H9 (cell line): ENCODE data around the gene COA6. TPM values are rescaled to one million over a fixed set of nuclear protein-coding genes. Genes with fewer than 3 reads are reported as not detected.

Source experiments
- DNase-seq: peaks from one replicate; pipeline ENCODE4 v3.0.0-alpha.2; 2017
- H2AFZ ChIP-seq: one replicate; pipeline ENCODE4 v1.6.1; 2013; ENCODE audit warnings: mild to moderate bottlenecking, low read length, control low read depth, moderate library complexity
- H2AK5ac ChIP-seq: 2 replicates; pipeline ENCODE4 v1.6.1; 2013; ENCODE audit warnings: low read length, control low read depth, mixed read lengths; ENCODE audit not compliant: insufficient read length
- H2BK120ac ChIP-seq: one replicate; pipeline ENCODE4 v1.6.1; 2013; ENCODE audit warnings: low read depth, mild to moderate bottlenecking, low read length, control low read depth, inconsistent platforms; ENCODE audit not compliant: poor library complexity, severe bottlenecking
- H2BK12ac ChIP-seq: 2 replicates; pipeline ENCODE4 v1.6.1; 2013; ENCODE audit warnings: low read length, control low read depth, mixed read lengths, low read depth; ENCODE audit not compliant: insufficient read length
- H2BK15ac ChIP-seq: 2 replicates; pipeline ENCODE4 v1.6.1; 2013; ENCODE audit warnings: low read depth, low read length, control low read depth
- H2BK20ac ChIP-seq: one replicate; pipeline ENCODE4 v1.6.1; 2013; ENCODE audit warnings: low read depth, mild to moderate bottlenecking, low read length, control low read depth, inconsistent platforms; ENCODE audit not compliant: poor library complexity, severe bottlenecking
- H2BK5ac ChIP-seq: 2 replicates; pipeline ENCODE4 v1.6.1; 2013; ENCODE audit warnings: low read length, control low read depth, mixed read lengths; ENCODE audit not compliant: insufficient read length
- H3K14ac ChIP-seq: 2 replicates; pipeline ENCODE4 v1.6.1; 2013; ENCODE audit warnings: low read length, control low read depth; ENCODE audit not compliant: insufficient read depth
- H3K18ac ChIP-seq: 2 replicates; pipeline ENCODE4 v1.6.1; 2013; ENCODE audit warnings: low read depth, mild to moderate bottlenecking, mixed read lengths, low read length, control low read depth; ENCODE audit not compliant: insufficient read length
- H3K23ac ChIP-seq: 2 replicates; pipeline ENCODE4 v1.6.1; 2013; ENCODE audit warnings: low read length, control low read depth, mixed read lengths, low read depth; ENCODE audit not compliant: insufficient read length
- H3K23me2 ChIP-seq: 2 replicates; pipeline ENCODE4 v1.6.1; 2013; ENCODE audit warnings: low read depth, mild to moderate bottlenecking, mixed read lengths, low read length, control low read depth; ENCODE audit not compliant: insufficient read length, poor library complexity, severe bottlenecking
- H3K27ac ChIP-seq: 2 replicates; pipeline ENCODE4 v1.5.1; 2013; ENCODE audit warnings: low read length, control low read depth, mixed read lengths, low read depth; ENCODE audit not compliant: insufficient read length
- H3K27me3 ChIP-seq: 2 replicates; pipeline ENCODE4 v1.6.1; 2013; ENCODE audit warnings: low read length, control low read depth, inconsistent platforms; ENCODE audit not compliant: insufficient read depth
- H3K4ac ChIP-seq: 2 replicates; pipeline ENCODE4 v1.6.1; 2013; ENCODE audit warnings: low read depth, mild to moderate bottlenecking, control low read depth, inconsistent platforms, low read length, moderate library complexity
- H3K4me1 ChIP-seq: 2 replicates; pipeline ENCODE4 v1.6.1; 2013; ENCODE audit warnings: low read length, control low read depth, inconsistent platforms; ENCODE audit not compliant: insufficient read depth
- H3K4me2 ChIP-seq: 2 replicates; pipeline ENCODE4 v1.6.1; 2013; ENCODE audit warnings: low read length, control low read depth, mixed read lengths; ENCODE audit not compliant: insufficient read length, insufficient read depth
- H3K56ac ChIP-seq: 2 replicates; pipeline ENCODE4 v1.6.1; 2013; ENCODE audit warnings: low read depth, mild to moderate bottlenecking, mixed read lengths, low read length, control low read depth; ENCODE audit not compliant: insufficient read length
- H3K79me1 ChIP-seq: 2 replicates; pipeline ENCODE4 v1.6.1; 2013; ENCODE audit warnings: low read depth, mild to moderate bottlenecking, moderate library complexity, low read length, control low read depth, inconsistent platforms; ENCODE audit not compliant: insufficient read depth, poor library complexity, severe bottlenecking
- H3K79me2 ChIP-seq: 2 replicates; pipeline ENCODE4 v1.6.1; 2013; ENCODE audit warnings: low read length, control low read depth, inconsistent platforms; ENCODE audit not compliant: insufficient read depth
- H3K9ac ChIP-seq: 2 replicates; pipeline ENCODE4 v1.6.1; 2013; ENCODE audit warnings: low read length, control low read depth, mixed read lengths; ENCODE audit not compliant: insufficient read length; ENCODE audit errors: extremely low read depth
- H3K9me3 ChIP-seq: one replicate; pipeline ENCODE4 v1.6.1; 2013; ENCODE audit warnings: low read depth, low read length, inconsistent platforms; ENCODE audit not compliant: control insufficient read depth
- H3T11ph ChIP-seq: one replicate; pipeline ENCODE4 v1.6.1; 2013; ENCODE audit warnings: mild to moderate bottlenecking, low read length, control low read depth, inconsistent platforms
- H4K20me1 ChIP-seq: one replicate; pipeline ENCODE4 v1.6.1; 2013; ENCODE audit not compliant: control insufficient read depth, insufficient read length, insufficient read depth
- H4K5ac ChIP-seq: 2 replicates; pipeline ENCODE4 v1.6.1; 2013; ENCODE audit warnings: low read depth, mild to moderate bottlenecking, mixed read lengths, low read length, control low read depth; ENCODE audit not compliant: insufficient read length
- H4K8ac ChIP-seq: replicated peaks from 2 replicates; pipeline ENCODE4 v1.6.1; 2013; ENCODE audit warnings: low read length, control low read depth, mixed read lengths, low read depth; ENCODE audit not compliant: insufficient read length
- H4K91ac ChIP-seq: 2 replicates; pipeline ENCODE4 v1.6.1; 2013; ENCODE audit warnings: low read depth, mild to moderate bottlenecking, moderate library complexity, mixed read lengths, low read length, control low read depth; ENCODE audit not compliant: insufficient read length
- H3K27ac Mint-ChIP-seq, 3 experiments: 2 replicates in 2 of 3; 3 replicates in 1 of 3; pipeline ENCODE4 v1.8.0; 2020 to 2021; ENCODE audit warnings: mixed read lengths in 3 of 3, mild to moderate bottlenecking in 1 of 3, moderate library complexity in 1 of 3
- H3K27me3 Mint-ChIP-seq: 2 replicates; pipeline ENCODE4 v1.8.0; 2021; ENCODE audit warnings: low read depth, mild to moderate bottlenecking, moderate library complexity, mixed read lengths
- H3K36me3 Mint-ChIP-seq, 3 experiments: 2 replicates in 2 of 3; 3 replicates in 1 of 3; pipeline ENCODE4 v1.8.0; 2020 to 2021; ENCODE audit warnings: low read depth in 3 of 3, mixed read lengths in 3 of 3; ENCODE audit not compliant: insufficient read depth in 1 of 3
- H3K4me1 Mint-ChIP-seq, 2 experiments: 2 replicates each; pipeline ENCODE4 v1.8.0; 2020; ENCODE audit warnings: mixed read lengths in 2 of 2
- H3K4me3 Mint-ChIP-seq, 2 experiments: 2 replicates in 1 of 2; 3 replicates in 1 of 2; pipeline ENCODE4 v1.8.0; 2020 to 2021; ENCODE audit warnings: mild to moderate bottlenecking in 2 of 2, mixed read lengths in 2 of 2, moderate library complexity in 1 of 2
- H3K9me3 Mint-ChIP-seq, 2 experiments: 2 replicates in 1 of 2; 3 replicates in 1 of 2; pipeline ENCODE4 v1.8.0; 2020; ENCODE audit warnings: mild to moderate bottlenecking in 2 of 2, mixed read lengths in 2 of 2, moderate library complexity in 1 of 2
- CTCF ChIP-seq: fragments of 200-600 bp; sonication (generic); conservative IDR thresholded peaks from 3 replicates; pipeline ENCODE4 v1.8.0; 2021; ENCODE audit warnings: antibody characterized with exemption, mild to moderate bottlenecking
- WGBS: extraction: QIAGEN DNeasy Blood & Tissue Kit; methylation state at CpG from one replicate; pipeline ENCODE4 v1.1.7; 2013; ENCODE audit warnings: missing lambda C conversion rate, low lambda C conversion rate, mixed read lengths; ENCODE audit not compliant: insufficient read length; ENCODE audit errors: extremely low coverage; 5-methylcytosine and 5-hydroxymethylcytosine counted together
- total RNA-seq: library from RNA; stranded (reverse); gene quantifications from 2 replicates; pipeline ENCODE4 v1.2.1, GENCODE V29; 2021

Gene COA6
- total RNA-seq, 1 experiment from 2014 or later, result 42.3 TPM

DNA sequence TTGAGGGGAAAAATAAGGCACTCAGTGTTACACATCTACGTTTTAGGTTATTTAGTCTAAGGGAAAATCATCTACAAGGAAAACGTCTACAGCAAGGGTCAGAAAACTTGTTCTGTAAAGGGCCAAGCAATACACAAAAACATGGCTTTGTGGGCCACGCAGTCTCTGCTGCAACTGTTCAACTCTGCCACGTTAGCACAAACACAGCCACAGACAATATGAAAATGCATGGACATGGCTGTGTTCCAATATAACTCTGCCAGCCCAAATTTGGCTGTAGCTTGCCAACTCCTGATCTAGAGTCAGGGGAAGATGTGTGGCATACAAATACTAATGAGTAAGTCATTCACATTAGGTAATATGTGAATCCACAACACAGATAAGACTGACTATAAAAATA lies 40.7 kb downstream of the COA6 start:
- no peak overlapping the region for H2AK5ac ChIP-seq
- H3K27ac ChIP-seq, result no peak overlapping the region
- H3K9me3 Mint-ChIP-seq, result no peaks in the 10 kb centered on the region
- no peak overlapping the region for H3K4ac ChIP-seq
- no peak overlapping the region; the same call in 1 of the 2 replicates for H3K14ac ChIP-seq
- no peak overlapping the region for H3T11ph ChIP-seq
- no peak overlapping the region for H2BK120ac ChIP-seq
- TF ChIP-seq CTCF, result no peak
- H3K23me2 ChIP-seq, result no peaks in the 10 kb centered on the region
- no peak overlapping the region for H2BK5ac ChIP-seq
- no peak overlapping the region for H2BK15ac ChIP-seq
- no peak overlapping the region for H2BK20ac ChIP-seq
- no CpG with 5 or more reads among the region's 4 CpGs for WGBS
- no peak overlapping the region for H4K5ac ChIP-seq
- H3K4me1 Mint-ChIP-seq, result peaks cover 2 to 3% of the 10 kb centered on the region in 2 experiments; a peak in 2 of 4 replicates
- H3K79me1 ChIP-seq, result no peaks in the 10 kb centered on the region
- H4K20me1 ChIP-seq, result no peaks in the 10 kb centered on the region
- H3K9me3 ChIP-seq, result no peaks in the 10 kb centered on the region
- no peak overlapping the region for H3K18ac ChIP-seq
- H4K8ac ChIP-seq, result no peak overlapping the region
- no peaks in the 10 kb centered on the region for H3K27me3 ChIP-seq
- H3K4me3 Mint-ChIP-seq, result no peak overlapping the region
- H2BK12ac ChIP-seq, result no peak overlapping the region
- H3K27me3 Mint-ChIP-seq, result no peaks in the 10 kb centered on the region
- H3K9ac ChIP-seq, result no peak overlapping the region
- H3K4me1 ChIP-seq, result no peaks in the 10 kb centered on the region
- H4K91ac ChIP-seq, result no peak overlapping the region
- H3K79me2 ChIP-seq, result no peaks in the 10 kb centered on the region
- H3K56ac ChIP-seq, result no peak overlapping the region
- DNase-seq, result no peak
- H3K4me2 ChIP-seq, result no peak overlapping the region
- H3K23ac ChIP-seq, result no peak overlapping the region
- H3K36me3 Mint-ChIP-seq, result peaks cover 3 to 33% (median 21%) of the 10 kb centered on the region in 3 experiments; a peak in 6 of 7 replicates
- H2AFZ ChIP-seq, result no peak overlapping the region
- peak overlapping the region in 1 of 3 experiments; percentile 10; a peak in 1 of 7 replicates for H3K27ac Mint-ChIP-seq
